GM06990 (cell line): Measurements from ENCODE around the gene CINP.

Experiments
- DNase-seq: peaks from one replicate; pipeline ENCODE4 v3.0.0-alpha.2; 2011; ENCODE audit not compliant: insufficient read length; ENCODE audit errors: extremely low read depth
- H3K27me3 ChIP-seq: replicated peaks from 2 replicates; pipeline ENCODE4 v1.6.0; 2011; ENCODE audit warnings: low read length; ENCODE audit not compliant: control insufficient read depth, insufficient read depth
- H3K36me3 ChIP-seq: 2 replicates; pipeline ENCODE4 v1.5.1; 2011; ENCODE audit warnings: low read length; ENCODE audit not compliant: control insufficient read depth, insufficient read depth
- H3K4me3 ChIP-seq: replicated peaks from 2 replicates; pipeline ENCODE4 v1.5.1; 2011; ENCODE audit warnings: low read depth, mild to moderate bottlenecking, control low read depth, low read length
- TF ChIP-seq, protein P1 (sequence below): IDR thresholded peaks from 2 replicates; pipeline ENCODE4 v1.5.1; 2011; ENCODE audit warnings: low read length, control low read depth, mild to moderate bottlenecking, inconsistent platforms; ENCODE audit not compliant: insufficient read depth, poor library complexity, severe bottlenecking

Gene CINP

DNA sequence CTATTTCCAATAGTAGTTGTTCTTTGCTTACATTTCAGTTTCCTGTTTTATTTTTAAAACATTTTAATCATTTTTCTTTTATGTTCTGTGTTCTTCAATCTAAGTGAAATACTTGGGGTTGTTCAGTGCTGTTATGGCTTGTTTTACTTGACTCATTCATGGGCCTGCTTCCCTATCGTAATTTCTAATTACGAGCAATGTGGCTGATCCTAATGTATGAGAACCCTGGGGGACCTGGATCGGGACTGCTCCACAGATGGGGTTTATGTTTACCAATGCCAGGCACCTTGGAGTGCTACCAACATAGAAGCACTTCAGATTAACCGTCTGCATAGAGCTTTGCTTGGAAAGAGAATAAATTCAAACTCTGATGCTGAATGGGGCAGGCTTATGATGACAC is 29.8 kb upstream of the CINP start:
- no peak for DNase-seq
- TF ChIP-seq, protein P1, sequence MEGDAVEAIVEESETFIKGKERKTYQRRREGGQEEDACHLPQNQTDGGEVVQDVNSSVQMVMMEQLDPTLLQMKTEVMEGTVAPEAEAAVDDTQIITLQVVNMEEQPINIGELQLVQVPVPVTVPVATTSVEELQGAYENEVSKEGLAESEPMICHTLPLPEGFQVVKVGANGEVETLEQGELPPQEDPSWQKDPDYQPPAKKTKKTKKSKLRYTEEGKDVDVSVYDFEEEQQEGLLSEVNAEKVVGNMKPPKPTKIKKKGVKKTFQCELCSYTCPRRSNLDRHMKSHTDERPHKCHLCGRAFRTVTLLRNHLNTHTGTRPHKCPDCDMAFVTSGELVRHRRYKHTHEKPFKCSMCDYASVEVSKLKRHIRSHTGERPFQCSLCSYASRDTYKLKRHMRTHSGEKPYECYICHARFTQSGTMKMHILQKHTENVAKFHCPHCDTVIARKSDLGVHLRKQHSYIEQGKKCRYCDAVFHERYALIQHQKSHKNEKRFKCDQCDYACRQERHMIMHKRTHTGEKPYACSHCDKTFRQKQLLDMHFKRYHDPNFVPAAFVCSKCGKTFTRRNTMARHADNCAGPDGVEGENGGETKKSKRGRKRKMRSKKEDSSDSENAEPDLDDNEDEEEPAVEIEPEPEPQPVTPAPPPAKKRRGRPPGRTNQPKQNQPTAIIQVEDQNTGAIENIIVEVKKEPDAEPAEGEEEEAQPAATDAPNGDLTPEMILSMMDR: no peak
- H3K4me3 ChIP-seq: no peak overlapping the region
- H3K36me3 ChIP-seq: no peaks in the 10 kb centered on the region
- H3K27me3 ChIP-seq: no peaks in the 10 kb centered on the region

- Histone ChIP-seq H3K27me3 (no peaks in the 10 kb centered on the region), H3K4me3 (no peak overlapping the region), H3K36me3 (no peaks in the 10 kb centered on the region)
- no peak for DNase-seq
- TF ChIP-seq, protein P1: no peak
These were observed 27.6 kb upstream of the CINP start for GRCh38 chr14:102390064-102390855.

DNA sequence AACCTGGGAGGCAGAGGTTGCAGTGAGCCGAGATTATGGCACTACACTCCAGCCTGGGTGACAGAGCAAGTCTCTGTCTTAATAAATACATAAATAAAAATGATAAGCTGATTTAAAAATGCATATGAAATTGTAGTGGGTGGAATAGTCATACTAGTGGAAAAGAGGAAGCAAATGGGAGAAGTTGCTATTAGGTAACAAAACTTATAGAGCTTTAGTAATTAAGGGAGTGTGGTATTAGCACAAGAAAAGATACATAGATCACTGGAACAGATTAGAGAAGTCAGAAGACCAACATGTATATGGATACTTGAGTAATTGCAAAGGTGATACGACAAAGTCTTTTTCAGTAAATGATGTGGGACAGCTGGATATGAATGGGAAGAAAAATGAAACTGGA is 26.6 kb upstream of the CINP start:
- TF ChIP-seq, protein P1: no peak
- no peak overlapping the region for H3K4me3 ChIP-seq
- H3K36me3 ChIP-seq: no peaks in the 10 kb centered on the region
- DNase-seq: no peak
- no peaks in the 10 kb centered on the region for H3K27me3 ChIP-seq

GRCh38 chr14:102387086-102387485 is 24.4 kb upstream of the CINP start:
- Histone ChIP-seq H3K36me3 (no peaks in the 10 kb centered on the region), H3K27me3 (no peaks in the 10 kb centered on the region), H3K4me3 (no peak overlapping the region)
- no peak for DNase-seq
- TF ChIP-seq, protein P1: no peak

GRCh38 chr14:102378830-102379229 is 16.1 kb upstream of the CINP start:
- DNase-seq: no peak
- no peaks in the 10 kb centered on the region for H3K36me3 ChIP-seq
- H3K4me3 ChIP-seq: no peak overlapping the region
- no peaks in the 10 kb centered on the region for H3K27me3 ChIP-seq
- TF ChIP-seq, protein P1: no peak
